C4-2B (cell line): ENCODE measurements around the gene ITPR2.

Experiments
- ZFX ChIP-seq: fragments of 450-650 bp; IDR thresholded peaks from 2 replicates; pipeline ENCODE4 v1.6.1; 2017
- TF ChIP-seq, protein P1 (sequence below): fragments of 450-650 bp; conservative IDR thresholded peaks from 2 replicates; pipeline ENCODE4 v1.5.1; 2017; ENCODE audit warnings: mild to moderate bottlenecking

DNA sequence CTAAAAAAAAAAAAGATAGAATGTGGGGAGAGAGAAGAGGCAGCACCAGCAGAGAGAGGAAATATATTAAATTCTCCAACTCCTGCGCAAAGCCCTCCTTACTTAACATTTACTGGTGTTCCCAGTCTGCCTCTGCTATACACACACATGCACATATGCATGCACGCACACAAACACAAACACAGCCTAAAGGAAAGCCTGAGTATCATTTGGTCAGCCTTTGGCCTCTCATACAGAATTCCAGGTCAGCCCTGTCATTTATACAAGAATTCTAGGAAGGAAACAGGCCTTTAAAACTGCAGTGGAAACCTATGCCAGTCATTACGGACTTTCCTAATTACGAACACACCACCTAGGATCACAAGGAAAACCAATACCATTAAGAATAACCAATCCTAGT is 269.4 kb downstream of the ITPR2 start:
- TF ChIP-seq, protein P1, sequence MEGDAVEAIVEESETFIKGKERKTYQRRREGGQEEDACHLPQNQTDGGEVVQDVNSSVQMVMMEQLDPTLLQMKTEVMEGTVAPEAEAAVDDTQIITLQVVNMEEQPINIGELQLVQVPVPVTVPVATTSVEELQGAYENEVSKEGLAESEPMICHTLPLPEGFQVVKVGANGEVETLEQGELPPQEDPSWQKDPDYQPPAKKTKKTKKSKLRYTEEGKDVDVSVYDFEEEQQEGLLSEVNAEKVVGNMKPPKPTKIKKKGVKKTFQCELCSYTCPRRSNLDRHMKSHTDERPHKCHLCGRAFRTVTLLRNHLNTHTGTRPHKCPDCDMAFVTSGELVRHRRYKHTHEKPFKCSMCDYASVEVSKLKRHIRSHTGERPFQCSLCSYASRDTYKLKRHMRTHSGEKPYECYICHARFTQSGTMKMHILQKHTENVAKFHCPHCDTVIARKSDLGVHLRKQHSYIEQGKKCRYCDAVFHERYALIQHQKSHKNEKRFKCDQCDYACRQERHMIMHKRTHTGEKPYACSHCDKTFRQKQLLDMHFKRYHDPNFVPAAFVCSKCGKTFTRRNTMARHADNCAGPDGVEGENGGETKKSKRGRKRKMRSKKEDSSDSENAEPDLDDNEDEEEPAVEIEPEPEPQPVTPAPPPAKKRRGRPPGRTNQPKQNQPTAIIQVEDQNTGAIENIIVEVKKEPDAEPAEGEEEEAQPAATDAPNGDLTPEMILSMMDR, result no peak
- no peak for TF ChIP-seq ZFX
